ENCODE data around the gene KCNN4.

GRCh38 chr19:43729919-43730318, 50.9 kb downstream of the KCNN4 start:
- TF ChIP-seq OVOL3 (tag by site-specific recombination; IDR thresholded peaks at IDR 0.05) (no peak), ZNF701 (tag by site-specific recombination; IDR thresholded peaks at IDR 0.05) (no peak), ZNF785 (tag by site-specific recombination; IDR thresholded peaks at IDR 0.05) (no peak), CTCF (tag by site-specific recombination; IDR thresholded peaks at IDR 0.05) (no peak), ZNF302 (tag by site-specific recombination; IDR thresholded peaks at IDR 0.05; ENCODE audit: low read depth) (no peak), MEIS1 (CRISPR knock-in tag; IDR thresholded peaks at IDR 0.05; ENCODE audit: borderline replicate concordance) (no peak), TCF7L2 (IDR thresholded peaks at IDR 0.05; ENCODE audit: borderline replicate concordance, low read depth, low read length) (no peak), HOXA7 (CRISPR knock-in tag; IDR thresholded peaks at IDR 0.05; ENCODE audit: borderline replicate concordance) (no peak), ZNF121 (tag by site-specific recombination; IDR thresholded peaks at IDR 0.05) (no peak), ZNF626 (tag by site-specific recombination; IDR thresholded peaks at IDR 0.05) (no peak), REST (tag by site-specific recombination; IDR thresholded peaks at IDR 0.05) (no peak), ZNF16 (tag by site-specific recombination; IDR thresholded peaks at IDR 0.05; ENCODE audit: low read depth) (no peak)
- TF ChIP-seq, protein P1, sequence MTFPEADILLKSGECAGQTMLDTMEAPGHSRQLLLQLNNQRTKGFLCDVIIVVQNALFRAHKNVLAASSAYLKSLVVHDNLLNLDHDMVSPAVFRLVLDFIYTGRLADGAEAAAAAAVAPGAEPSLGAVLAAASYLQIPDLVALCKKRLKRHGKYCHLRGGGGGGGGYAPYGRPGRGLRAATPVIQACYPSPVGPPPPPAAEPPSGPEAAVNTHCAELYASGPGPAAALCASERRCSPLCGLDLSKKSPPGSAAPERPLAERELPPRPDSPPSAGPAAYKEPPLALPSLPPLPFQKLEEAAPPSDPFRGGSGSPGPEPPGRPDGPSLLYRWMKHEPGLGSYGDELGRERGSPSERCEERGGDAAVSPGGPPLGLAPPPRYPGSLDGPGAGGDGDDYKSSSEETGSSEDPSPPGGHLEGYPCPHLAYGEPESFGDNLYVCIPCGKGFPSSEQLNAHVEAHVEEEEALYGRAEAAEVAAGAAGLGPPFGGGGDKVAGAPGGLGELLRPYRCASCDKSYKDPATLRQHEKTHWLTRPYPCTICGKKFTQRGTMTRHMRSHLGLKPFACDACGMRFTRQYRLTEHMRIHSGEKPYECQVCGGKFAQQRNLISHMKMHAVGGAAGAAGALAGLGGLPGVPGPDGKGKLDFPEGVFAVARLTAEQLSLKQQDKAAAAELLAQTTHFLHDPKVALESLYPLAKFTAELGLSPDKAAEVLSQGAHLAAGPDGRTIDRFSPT (tag by site-specific recombination; IDR thresholded peaks at IDR 0.05), result no peak
